DMS79 treated with DMSO at 0.1 percent for 48 hours (cell line): ENCODE data around the gene FDX1.
"Not testable (repeated sequence)": the region's sequence is repeated elsewhere in the genome, so short reads cannot be mapped to it uniquely, and the experiment has no call there.

Experiments used
- DNase-seq: peaks from one replicate; lab custom pipeline; 2025; lab: John Stamatoyannopoulos, UW

Gene FDX1, protein sequence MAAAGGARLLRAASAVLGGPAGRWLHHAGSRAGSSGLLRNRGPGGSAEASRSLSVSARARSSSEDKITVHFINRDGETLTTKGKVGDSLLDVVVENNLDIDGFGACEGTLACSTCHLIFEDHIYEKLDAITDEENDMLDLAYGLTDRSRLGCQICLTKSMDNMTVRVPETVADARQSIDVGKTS

GRCh38 chr11:110429731-110430266 lies at the start of gene FDX1:
Gene FDX1 (plus strand): TSS chr11:110429948. CDS start chr11:110430121, 173 bp downstream.
- peak; percentile 78 for DNase-seq

- DNase-seq: no peak
These were observed 48.7 kb upstream of the FDX1 start for GRCh38 chr11:110380836-110381622.

DNA sequence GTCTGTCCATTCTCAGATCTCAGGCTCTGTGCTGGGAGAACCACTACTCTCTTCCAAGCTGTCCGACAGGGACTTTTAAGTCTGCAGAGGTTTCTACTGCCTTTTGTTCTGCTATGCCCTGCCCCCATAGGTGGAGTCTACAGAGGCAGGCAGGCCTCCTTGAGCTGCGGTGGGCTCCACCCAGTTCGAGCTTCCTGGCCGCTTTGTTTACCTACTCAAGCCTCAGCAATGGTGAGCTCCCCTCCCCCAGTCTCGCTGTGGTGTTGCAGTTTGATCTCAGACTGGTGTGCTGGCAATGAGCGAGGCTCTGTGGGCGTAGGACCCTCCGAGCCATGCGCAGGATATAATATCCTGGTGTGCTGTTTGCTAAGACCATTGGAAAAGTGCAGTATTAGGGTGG lies 41.5 kb upstream of the FDX1 start:
- DNase-seq: not testable (repeated sequence)

DNA sequence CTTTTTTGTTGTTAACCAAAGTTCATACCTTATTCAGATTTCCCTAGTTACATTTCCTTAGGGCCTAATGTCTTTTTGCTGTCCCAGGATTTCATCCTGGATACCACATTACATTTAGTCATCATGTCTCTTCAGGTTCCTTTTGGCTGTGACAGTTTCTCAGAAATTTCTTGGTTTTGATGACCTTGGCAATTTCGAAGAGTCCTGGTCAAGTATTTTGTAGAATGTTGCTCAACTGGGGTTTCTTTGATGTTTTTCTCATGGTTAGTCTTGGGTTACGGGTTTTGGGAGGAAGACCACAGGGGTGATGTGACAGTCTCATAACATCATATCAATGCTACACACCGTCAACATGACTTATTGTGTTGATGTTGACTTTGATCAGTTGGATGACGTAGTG lies 39.8 kb upstream of the FDX1 start:
- no peak for DNase-seq

DNA sequence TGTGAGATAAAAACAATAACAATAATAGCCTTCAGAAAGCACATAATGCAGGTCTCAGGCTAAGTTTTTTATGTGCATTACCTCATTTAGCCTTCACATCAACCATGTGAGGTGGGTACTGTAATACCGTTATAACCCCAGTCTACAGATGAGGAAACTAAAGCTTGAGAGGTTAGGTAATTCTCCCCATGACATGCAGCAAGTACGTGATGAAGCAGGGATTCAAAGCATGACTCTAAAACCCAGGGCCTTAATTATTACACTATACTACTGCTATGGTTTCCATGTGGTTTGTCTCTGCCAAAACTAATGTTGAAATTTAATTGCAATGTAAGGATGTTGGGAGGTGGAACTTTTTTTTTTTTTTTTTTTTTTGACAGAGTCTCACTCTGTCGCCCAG lies 37.7 kb upstream of the FDX1 start:
- DNase-seq: no peak

DNA sequence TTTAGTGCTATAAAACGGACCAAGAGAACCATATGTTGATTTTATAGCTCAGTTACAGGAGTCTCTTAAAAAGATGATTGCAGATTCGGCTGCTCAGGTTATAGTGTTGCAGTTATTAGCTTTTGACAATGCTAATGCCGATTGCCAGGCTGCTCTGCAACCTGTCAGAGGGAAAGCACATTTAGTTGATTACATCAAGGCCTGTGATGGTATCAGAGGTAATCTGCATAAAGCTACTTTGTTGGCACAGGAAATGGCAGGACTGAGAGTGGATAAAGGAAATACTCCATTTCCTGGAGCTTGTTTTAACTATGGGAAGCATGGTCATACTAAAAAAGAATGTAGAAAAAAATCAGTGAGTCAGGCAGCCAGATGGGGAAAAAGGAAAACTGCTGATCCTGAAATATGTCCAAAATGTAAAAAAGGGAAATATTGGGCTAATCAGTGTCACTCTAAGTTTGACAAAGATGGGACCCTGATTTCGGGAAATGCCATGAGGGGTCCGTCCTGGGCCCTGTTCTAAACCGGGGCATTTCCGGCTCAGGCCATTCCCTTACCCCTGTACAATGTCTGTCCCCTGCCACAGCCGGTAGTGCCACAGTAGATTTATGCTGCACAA lies 32.0 kb upstream of the FDX1 start:
- DNase-seq: not testable (repeated sequence)

DNA sequence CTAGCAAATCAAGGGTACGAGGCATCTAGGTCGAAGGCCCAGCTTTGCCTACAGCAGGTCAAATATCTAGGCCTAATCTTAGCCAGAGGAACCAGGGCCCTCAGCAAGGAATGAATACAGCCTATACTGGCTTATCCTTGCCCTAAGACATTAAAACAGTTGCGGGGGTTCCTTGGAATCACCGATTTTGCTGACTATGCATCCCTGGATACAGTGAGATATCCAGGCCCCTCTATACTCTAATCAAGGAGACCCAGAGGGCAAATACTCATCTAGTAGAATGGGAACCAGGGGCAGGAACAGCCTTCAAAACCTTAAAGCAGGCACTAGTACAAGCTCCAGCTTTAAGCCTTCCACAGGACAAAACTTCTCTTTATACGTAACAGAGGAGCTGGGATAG lies 26.2 kb upstream of the FDX1 start:
- not testable (repeated sequence) for DNase-seq

DNA sequence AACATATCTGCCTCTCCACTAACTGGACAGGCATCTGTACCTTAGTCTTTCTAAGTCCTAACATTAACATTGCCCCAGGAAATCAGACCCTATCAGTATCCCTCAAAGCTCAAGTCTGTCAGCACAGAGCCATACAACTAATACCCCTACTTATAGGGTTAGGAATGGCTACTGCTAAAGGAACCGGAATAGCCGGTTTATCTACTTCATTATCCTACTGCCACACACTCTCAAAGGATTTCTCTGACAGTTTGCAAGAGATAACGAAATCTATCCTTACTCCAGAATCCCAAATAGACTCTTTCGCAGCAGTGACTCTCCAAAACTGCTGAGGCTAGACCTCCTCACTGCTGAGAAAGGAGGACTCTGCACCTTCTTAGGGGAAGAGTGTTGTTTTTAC lies 24.1 kb upstream of the FDX1 start:
- DNase-seq: not testable (repeated sequence)

DNA sequence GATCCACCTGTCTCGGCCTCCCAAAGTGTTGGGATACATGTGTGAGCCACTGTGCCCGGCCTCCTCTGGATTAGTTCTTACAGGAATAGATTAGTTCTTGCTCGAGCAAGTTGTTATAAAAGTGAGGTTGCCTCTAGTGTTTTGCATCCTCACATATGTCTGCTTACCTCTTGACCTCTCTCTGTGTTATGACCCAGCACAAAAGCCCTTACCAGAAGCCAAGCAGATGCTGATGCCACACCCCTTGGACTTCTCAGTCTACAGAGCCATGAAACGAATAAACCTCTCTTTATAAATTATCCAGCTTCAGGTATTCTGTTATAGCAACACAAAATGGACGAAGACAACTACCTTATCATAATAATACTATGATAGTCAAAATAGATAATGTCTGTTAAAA lies 22.4 kb upstream of the FDX1 start:
- no peak for DNase-seq

DNA sequence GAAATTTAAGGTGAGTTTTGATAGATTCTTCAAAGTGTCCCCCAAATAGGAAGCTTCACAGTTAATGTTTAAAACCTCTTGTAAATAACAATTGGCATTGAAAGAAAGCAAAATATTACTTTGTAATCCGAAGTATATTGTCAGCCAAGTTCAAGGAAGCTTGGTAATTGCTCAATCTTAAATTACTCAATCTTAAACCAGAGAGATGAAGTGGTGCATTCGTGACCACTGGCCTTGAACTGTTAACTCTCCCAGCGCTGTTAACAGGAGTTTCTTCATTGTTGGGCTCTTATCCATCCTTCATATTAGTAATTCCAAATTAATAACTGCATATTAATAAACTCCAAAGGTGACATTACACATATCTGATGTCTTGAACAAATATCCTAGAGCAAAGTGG lies 20.6 kb upstream of the FDX1 start:
- DNase-seq: no peak

- no peak for DNase-seq
These were observed 19.1 kb upstream of the FDX1 start for GRCh38 chr11:110410651-110411050.

GRCh38 chr11:110415081-110415480 lies 14.7 kb upstream of the FDX1 start:
- no peak for DNase-seq

DNA sequence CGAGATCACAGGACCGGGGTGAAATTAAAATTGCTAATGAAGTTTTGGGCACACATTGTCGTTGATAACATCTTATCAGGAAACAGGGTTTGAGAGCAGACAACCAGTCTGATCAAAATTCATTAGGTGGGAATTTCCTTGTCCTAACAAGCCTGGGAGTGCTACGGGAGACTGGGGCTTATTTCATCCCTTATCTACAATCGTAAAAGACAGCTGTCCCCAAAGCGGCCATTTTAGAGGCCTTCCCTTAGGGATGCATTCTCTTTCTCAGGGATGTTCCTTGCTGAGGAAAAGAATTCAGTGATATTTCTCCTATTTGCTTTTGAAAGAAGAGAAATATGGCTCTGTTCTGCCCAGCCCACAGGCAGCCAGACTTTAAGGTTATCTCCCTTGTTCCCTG lies 8.1 kb upstream of the FDX1 start:
- not testable (repeated sequence) for DNase-seq

GRCh38 chr11:110422306-110422905 lies 7.3 kb upstream of the FDX1 start:
- DNase-seq: no peak

- no peak for DNase-seq
These were observed 4.8 kb upstream of the FDX1 start for GRCh38 chr11:110424775-110425444.

- DNase-seq: no peak
These were observed 3.8 kb upstream of the FDX1 start for GRCh38 chr11:110425751-110426545.

- DNase-seq: no peak
These were observed 1.7 kb upstream of the FDX1 start for GRCh38 chr11:110428040-110428439.

- no peak for DNase-seq
These were observed 605 bp upstream of the FDX1 start for GRCh38 chr11:110428956-110429730.

- no peak for DNase-seq
These were observed 711 bp downstream of the FDX1 start for GRCh38 chr11:110430267-110431050.
